OCI-LY7 (cell line): Measurements from ENCODE around the gene CLCA2.

Experiments
- CTCF ChIP-seq: fragments of 200-600 bp; sonication (generic); conservative IDR thresholded peaks from 2 replicates; pipeline ENCODE4 v1.5.1; 2014; ENCODE audit warnings: mild to moderate bottlenecking, antibody characterized with exemption, low read length, moderate library complexity, mixed read lengths
- EZH2phosphoT487 ChIP-seq: fragments of 200-600 bp; sonication (generic); IDR thresholded peaks from 2 replicates; pipeline ENCODE4 v1.6.1; 2018; ENCODE audit warnings: low read depth, borderline replicate concordance, mild to moderate bottlenecking, mixed run types, antibody characterized with exemption, low read length, moderate library complexity, mixed read lengths

GRCh38 chr1:86375688-86376087, 48.3 kb upstream of the CLCA2 start:
- no peak for TF ChIP-seq EZH2phosphoT487
- no peak for TF ChIP-seq CTCF
